A673 (cell line): Measurements from ENCODE around the gene CPNE5. TPM values are rescaled to one million over a fixed set of nuclear protein-coding genes. Genes with fewer than 3 reads are reported as not detected.
A peak's percentile ranks its signal among the peaks of the same experiment; 100 is the strongest.

Experiments used
- BruUV-seq: library from RNA; stranded (reverse); fragments of 400-500 nt; replicated peaks from 2 replicates; lab custom pipeline; 2021; lab: Mats Ljungman, UMichigan
- CTCF ChIA-PET: fragments of 300-600 bp; sonication (Branson Sonifier 250); formaldehyde crosslinking; loops from one replicate; lab custom pipeline; 2022; ENCODE audit warnings: antibody characterized with exemption; lab: Charles Lee
- POLR2A ChIA-PET: fragments of 300-600 bp; sonication (Branson Sonifier 250); formaldehyde crosslinking; loops from one replicate; lab custom pipeline; 2022; ENCODE audit warnings: antibody characterized with exemption; ENCODE audit not compliant: low non-redundant PET; lab: Charles Lee
- DNase-seq: peaks from one replicate; pipeline ENCODE4 v3.0.0-alpha.2; 2015; ENCODE audit warnings: low spot score
- H3K27ac ChIP-seq: fragments of 200-600 bp; sonication (generic); 2 replicates; pipeline ENCODE4 v1.5.1; 2016; ENCODE audit warnings: mixed run types, low read depth, mild to moderate bottlenecking, mixed read lengths, antibody characterized with exemption, low read length; ENCODE audit not compliant: poor library complexity, severe bottlenecking
- H3K27me3 ChIP-seq: fragments of 200-600 bp; sonication (generic); replicated peaks from 2 replicates; pipeline ENCODE4 v1.6.1; 2017; ENCODE audit warnings: mixed run types, low read depth, mild to moderate bottlenecking, mixed read lengths, antibody characterized with exemption, low read length; ENCODE audit not compliant: insufficient read depth, poor library complexity
- H3K36me3 ChIP-seq: fragments of 200-600 bp; sonication (generic); 2 replicates; pipeline ENCODE4 v1.6.1; 2016; ENCODE audit warnings: mixed run types, mild to moderate bottlenecking, mixed read lengths, antibody characterized with exemption, low read length; ENCODE audit not compliant: insufficient read depth, poor library complexity, severe bottlenecking
- H3K4me1 ChIP-seq: fragments of 200-600 bp; sonication (generic); 2 replicates; pipeline ENCODE4 v1.6.1; 2017; ENCODE audit warnings: mixed run types, mild to moderate bottlenecking, mixed read lengths, antibody characterized with exemption, low read length; ENCODE audit not compliant: insufficient read depth, poor library complexity, severe bottlenecking
- H3K4me3 ChIP-seq: fragments of 200-600 bp; sonication (generic); 2 replicates; pipeline ENCODE4 v1.5.1; 2016; ENCODE audit warnings: low read depth, mixed run types, mild to moderate bottlenecking, mixed read lengths, low read length; ENCODE audit not compliant: poor library complexity, severe bottlenecking
- H3K9me3 ChIP-seq: fragments of 200-600 bp; sonication (generic); 2 replicates; pipeline ENCODE4 v1.6.1; 2016; ENCODE audit warnings: mixed run types, low read depth, mild to moderate bottlenecking, mixed read lengths, antibody characterized with exemption, low read length; ENCODE audit not compliant: poor library complexity, severe bottlenecking
- EZH2 ChIP-seq: fragments of 200-600 bp; sonication (generic); IDR thresholded peaks from 2 replicates; pipeline ENCODE4 v1.6.1; 2017; ENCODE audit warnings: borderline replicate concordance, low read depth, mild to moderate bottlenecking, mixed read lengths, antibody characterized with exemption, low read length; ENCODE audit not compliant: poor library complexity, severe bottlenecking
- intact Hi-C: fragments of 100-400 bp; cut with micrococcal nuclease; formaldehyde crosslinking; loops from one replicate; pipeline ENCODE4 v1.10.0; 2022; ENCODE audit not compliant: unreplicated experiment
- total RNA-seq: library from RNA; stranded (reverse); gene quantifications from 2 replicates; pipeline ENCODE4 v1.2.3, GENCODE V29; 2021
- TF ChIP-seq, protein P1 (sequence below): fragments of 300-800, 200-600 bp; sonication (generic); conservative IDR thresholded peaks from 2 replicates; pipeline ENCODE4 v1.5.1; 2017; ENCODE audit warnings: low read depth, mild to moderate bottlenecking, antibody characterized with exemption, low read length, moderate library complexity, mixed read lengths

CPNE5 gene
- total RNA-seq, 1 experiment from 2014 or later = 0.13 TPM

DNA sequence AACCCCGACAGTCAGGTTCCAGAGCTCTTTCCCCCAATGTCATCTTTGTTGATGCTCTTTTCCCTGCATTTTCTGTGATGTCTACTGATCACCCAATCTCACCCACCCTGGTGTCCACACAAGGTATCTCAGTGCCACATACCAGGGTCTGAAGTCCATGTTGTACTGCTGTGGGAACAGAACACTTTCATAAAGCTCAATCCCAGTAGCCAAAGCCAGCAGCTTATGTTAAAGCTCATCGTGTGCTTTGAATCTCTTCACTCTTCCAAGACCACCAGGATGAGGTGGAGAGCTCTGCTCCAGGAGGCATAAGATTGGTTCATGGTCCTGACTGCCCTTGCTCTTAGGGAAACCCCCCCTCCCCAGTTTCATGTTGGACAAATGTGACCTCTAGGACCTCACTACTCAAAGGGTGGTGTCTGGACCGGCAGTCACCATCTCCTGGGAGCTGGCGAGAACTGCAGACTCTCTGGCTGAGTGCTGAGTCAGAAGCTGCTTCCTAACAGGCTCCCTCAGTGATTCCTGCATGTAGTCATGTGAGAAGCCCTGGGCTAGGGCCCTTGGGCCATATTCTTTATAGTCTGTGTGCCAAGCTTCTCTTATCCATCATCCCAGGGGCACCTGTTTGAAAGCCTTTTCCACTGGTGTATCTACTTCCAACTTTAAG is 13.4 kb upstream of the CPNE5 start:
- Histone ChIP-seq H3K4me3 (no peak overlapping the region), H3K36me3 (peaks cover 41% of the 10 kb centered on the region), H3K27ac (peak overlapping the region; percentile 89), H3K27me3 (no peaks in the 10 kb centered on the region), H3K4me1 (peaks cover 14% of the 10 kb centered on the region), H3K9me3 (no peaks in the 10 kb centered on the region)
- CTCF ChIA-PET = interaction anchor here (1.2 kb wide), 1 partner anchor 87 kb away, joined by 3 read pairs; no protein-coding TSS in a partner anchor
- peak; percentile 21 for DNase-seq
- intact Hi-C loops = no loop called here
- BruUV-seq = no TSS peak
- TF ChIP-seq, protein P1, sequence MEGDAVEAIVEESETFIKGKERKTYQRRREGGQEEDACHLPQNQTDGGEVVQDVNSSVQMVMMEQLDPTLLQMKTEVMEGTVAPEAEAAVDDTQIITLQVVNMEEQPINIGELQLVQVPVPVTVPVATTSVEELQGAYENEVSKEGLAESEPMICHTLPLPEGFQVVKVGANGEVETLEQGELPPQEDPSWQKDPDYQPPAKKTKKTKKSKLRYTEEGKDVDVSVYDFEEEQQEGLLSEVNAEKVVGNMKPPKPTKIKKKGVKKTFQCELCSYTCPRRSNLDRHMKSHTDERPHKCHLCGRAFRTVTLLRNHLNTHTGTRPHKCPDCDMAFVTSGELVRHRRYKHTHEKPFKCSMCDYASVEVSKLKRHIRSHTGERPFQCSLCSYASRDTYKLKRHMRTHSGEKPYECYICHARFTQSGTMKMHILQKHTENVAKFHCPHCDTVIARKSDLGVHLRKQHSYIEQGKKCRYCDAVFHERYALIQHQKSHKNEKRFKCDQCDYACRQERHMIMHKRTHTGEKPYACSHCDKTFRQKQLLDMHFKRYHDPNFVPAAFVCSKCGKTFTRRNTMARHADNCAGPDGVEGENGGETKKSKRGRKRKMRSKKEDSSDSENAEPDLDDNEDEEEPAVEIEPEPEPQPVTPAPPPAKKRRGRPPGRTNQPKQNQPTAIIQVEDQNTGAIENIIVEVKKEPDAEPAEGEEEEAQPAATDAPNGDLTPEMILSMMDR = no peak
- no peak for TF ChIP-seq EZH2
- POLR2A ChIA-PET = no interaction called here

DNA sequence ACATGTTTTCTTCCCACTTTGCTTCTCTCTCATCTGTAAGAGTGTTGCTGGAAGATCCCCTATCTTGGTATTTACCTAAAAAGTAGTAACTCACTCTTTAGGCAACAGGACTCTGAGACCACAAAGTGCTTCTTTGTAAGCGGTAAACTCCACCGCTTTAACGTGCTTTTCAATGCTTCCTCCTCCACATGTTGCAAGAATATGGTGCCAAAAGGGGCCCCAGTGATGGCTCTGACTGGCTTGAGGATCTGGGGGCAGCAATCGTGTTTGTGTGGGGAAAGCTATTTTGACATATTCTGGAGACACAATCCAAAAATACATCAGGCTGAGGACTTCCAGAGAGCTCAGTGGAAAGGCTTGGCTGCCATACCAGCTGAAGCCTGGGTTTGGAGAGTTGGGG is 12.4 kb upstream of the CPNE5 start:
- no TSS peak for BruUV-seq
- no peak for TF ChIP-seq EZH2
- TF ChIP-seq, protein P1 = no peak

DNA sequence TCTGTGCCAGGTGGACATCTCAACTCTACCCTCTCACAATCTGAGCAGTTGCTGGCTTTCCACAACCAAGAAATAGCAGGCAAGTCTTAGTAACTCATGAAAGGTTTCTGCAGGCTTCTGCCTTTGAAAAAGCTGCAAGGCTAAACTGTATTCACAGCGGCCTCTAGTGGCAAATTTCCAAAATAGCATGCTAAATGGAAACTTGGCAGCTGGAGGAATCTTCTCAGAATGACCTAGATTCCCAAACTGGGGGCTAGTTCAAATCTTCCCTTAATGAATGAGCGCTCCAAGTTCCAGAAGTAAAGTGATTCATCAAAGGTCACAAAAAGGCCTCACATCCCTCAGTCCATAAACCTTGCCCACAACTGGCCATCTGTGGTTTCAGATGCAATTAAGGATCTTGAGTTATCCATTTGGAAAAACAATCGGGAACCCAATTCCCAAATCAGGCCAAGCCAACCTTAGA is 11.9 kb upstream of the CPNE5 start:
- CTCF ChIA-PET = interaction anchor here (0.6 to 1.2 kb wide), 3 partner anchors 8 to 360 kb away, joined by 4 to 5 read pairs (median 5); partner anchors contain the start of gene PPIL1

More for the DNA sequence above, 12.4 kb upstream of the CPNE5 start:
- peak overlapping the region; percentile 14 for H3K27ac ChIP-seq
- intact Hi-C loops = loop anchor here (1.0 kb wide), 1 partner anchor 85 kb away; no protein-coding TSS in a partner anchor
- H3K4me3 ChIP-seq = no peak overlapping the region
- peaks cover 14% of the 10 kb centered on the region for H3K4me1 ChIP-seq
- H3K9me3 ChIP-seq = no peaks in the 10 kb centered on the region
- ChIA-PET POLR2A (interaction anchor here (0.6 kb wide), 1 partner anchor 15 kb away, joined by 3 read pairs; no protein-coding TSS in a partner anchor), CTCF (interaction anchor here (0.6 to 1.2 kb wide), 3 partner anchors 9 to 359 kb away, joined by 4 to 5 read pairs (median 5); partner anchors contain the start of gene PPIL1)
- H3K27me3 ChIP-seq = no peaks in the 10 kb centered on the region
- peaks cover 35% of the 10 kb centered on the region for H3K36me3 ChIP-seq
- DNase-seq = no peak

More for the DNA sequence above, 11.9 kb upstream of the CPNE5 start:
- TF ChIP-seq, protein P1 = peak; percentile 82
- no peak for TF ChIP-seq EZH2
- no peak overlapping the region for H3K4me3 ChIP-seq
- no TSS peak for BruUV-seq
- intact Hi-C loops = loop anchor here (1.0 kb wide), 1 partner anchor 85 kb away; no protein-coding TSS in a partner anchor
- peak; percentile 80 for DNase-seq
- no peak overlapping the region for H3K27ac ChIP-seq
- no peaks in the 10 kb centered on the region for H3K27me3 ChIP-seq
- H3K36me3 ChIP-seq = peaks cover 31% of the 10 kb centered on the region
- peaks cover 14% of the 10 kb centered on the region for H3K4me1 ChIP-seq
- POLR2A ChIA-PET = interaction anchor here (0.6 kb wide), 1 partner anchor 15 kb away, joined by 3 read pairs; no protein-coding TSS in a partner anchor
- H3K9me3 ChIP-seq = no peaks in the 10 kb centered on the region
